AG09309 (cell line): ENCODE data around the gene SPINT2.

ENCODE experiments used
- DNase-seq: peaks from one replicate; pipeline ENCODE4 v3.0.0-alpha.2; 2010; ENCODE audit warnings: low read depth
- H3K4me3 ChIP-seq: 2 replicates; pipeline ENCODE4 v1.5.1; 2011; ENCODE audit warnings: mild to moderate bottlenecking, low read depth, low read length, moderate library complexity; ENCODE audit not compliant: control insufficient read depth
- CTCF ChIP-seq: IDR thresholded peaks from 2 replicates; pipeline ENCODE4 v1.5.1; 2011; ENCODE audit warnings: mild to moderate bottlenecking, low read depth, low read length, inconsistent platforms; ENCODE audit not compliant: insufficient read depth, control insufficient read depth; ENCODE audit errors: missing control alignments

The SPINT2 gene

GRCh38 chr19:38250428-38250820, 13.9 kb upstream of the SPINT2 start:
- no peak for TF ChIP-seq CTCF
- no peak for DNase-seq
- H3K4me3 ChIP-seq, result no peak overlapping the region

- no peak for TF ChIP-seq CTCF
- H3K4me3 ChIP-seq, result no peak overlapping the region
- DNase-seq, result no peak
Measured at GRCh38 chr19:38250821-38251563, 13.4 kb upstream of the SPINT2 start.

GRCh38 chr19:38251564-38252051, 12.8 kb upstream of the SPINT2 start:
- no peak for DNase-seq
- no peak for TF ChIP-seq CTCF
- H3K4me3 ChIP-seq, result no peak overlapping the region

- no peak for DNase-seq
- TF ChIP-seq CTCF, result no peak
- no peak overlapping the region for H3K4me3 ChIP-seq
Measured at GRCh38 chr19:38252385-38252784, 12.0 kb upstream of the SPINT2 start.

- no peak overlapping the region for H3K4me3 ChIP-seq
- TF ChIP-seq CTCF, result no peak
- DNase-seq, result no peak
Measured at GRCh38 chr19:38252941-38253691, 11.3 kb upstream of the SPINT2 start.

- no peak for TF ChIP-seq CTCF
Measured at GRCh38 chr19:38253788-38254187, 10.6 kb upstream of the SPINT2 start.

More at GRCh38 chr19:38253788-38254187, 10.6 kb upstream of the SPINT2 start:
- H3K4me3 ChIP-seq, result no peak overlapping the region
- DNase-seq, result no peak
